ENCODE measurements around the gene MYRF. TPM values are rescaled to one million over a fixed set of nuclear protein-coding genes. Genes with fewer than 3 reads are reported as not detected.

Gene MYRF
- total and polyA plus RNA-seq, 9 of the 15 experiments (the other 6 are each of a cell fraction or from before 2014, with no cell fraction given), result 2.3 to 25.8 (median 7.1) TPM

GRCh38 chr11:61760946-61761345 lies 8.5 kb downstream of the MYRF start (continued):
- TF ChIP-seq PML (IDR thresholded peaks at IDR 0.05; ENCODE audit: low read length) (no peak), XRCC5 (IDR thresholded peaks at IDR 0.05; ENCODE audit: low read depth, low read length) (no peak), NR2C1 (IDR thresholded peaks at IDR 0.05) (no peak), NR2C1 (tag; IDR thresholded peaks at IDR 0.05) (no peak), ZNF551 (CRISPR knock-in tag; IDR thresholded peaks at IDR 0.05) (no peak)

GRCh38 chr11:61761440-61762222 lies 9.2 kb downstream of the MYRF start:
- ATAC-seq, result no peak
- no peak for DNase-seq (ENCODE audit: extremely low read depth in 1 of 4, low spot score in 3 of 4)
- CTCF ChIA-PET (ENCODE audit: low intra/inter-chr PET ratio), result no interaction called here
- Histone ChIP-seq H3K4me2 (ENCODE audit: insufficient read depth, low read length) (no peak overlapping the region), H3K4me1 (replicated peaks in 1 of 2; ENCODE audit: control insufficient read depth in 2 of 2, insufficient read depth in 2 of 2, low read length in 2 of 2) (peaks cover 19 to 74% of the 10 kb centered on the region in 2 experiments; a peak in 4 of 5 replicates), H3K4me3 (no peak overlapping the region), H2AFZ (ENCODE audit: low read depth, low read length) (no peak overlapping the region), H4K20me1 (replicated peaks; ENCODE audit: control insufficient read depth, insufficient read depth, low read length) (0 out of 2 replicates have a peak, but pooled peaks cover 6% of the 10 kb centered on the region), H3K27me3 (ENCODE audit: control insufficient read depth in 2 of 2, insufficient read depth in 2 of 2, low read length in 2 of 2) (no peaks in the 10 kb centered on the region), H3K27ac (ENCODE audit: extremely low read depth, low read depth, low read length) (no peak overlapping the region), H3K79me2 (ENCODE audit: control insufficient read depth, insufficient read depth, low read length) (peaks cover 17% of the 10 kb centered on the region; the same call in 1 of the 3 replicates), H3K9me1 (ENCODE audit: control insufficient read depth, insufficient read depth, low read length) (no peaks in the 10 kb centered on the region), H3K36me3 (ENCODE audit: control insufficient read depth, insufficient read depth, low read length) (0 out of 3 replicates have a peak, but pooled peaks cover 3% of the 10 kb centered on the region), H3K9me3 (replicated peaks; ENCODE audit: control insufficient read depth, insufficient read depth, low read depth, low read length) (no peaks in the 10 kb centered on the region), H3K9ac (ENCODE audit: insufficient read depth in 1 of 2, low read depth in 2 of 2, low read length in 2 of 2) (peak overlapping the region in 1 of 2 experiments; percentile 50; a peak in 1 of 4 replicates)
- in situ Hi-C loops (cut with MboI) (no loop called here), intact Hi-C loops (cut with micrococcal nuclease) (no loop called here)
- BruUV-seq (replicated peaks), result no TSS peak
- WGBS (ENCODE audit: insufficient coverage, low coverage, missing lambda C conversion rate), result 65% methylated on average over 11 of the region's 11 CpGs
- no peak for FAIRE-seq
- POLR2A ChIA-PET, result interaction anchor here (1.2 kb wide), 1 partner anchor 12 kb away, joined by 4 read pairs; no protein-coding TSS in a partner anchor
- TF ChIP-seq SP1 (CRISPR knock-in tag; IDR thresholded peaks at IDR 0.05), result no peak
- TF ChIP-seq KDM2B (CRISPR knock-in tag; IDR thresholded peaks at IDR 0.05), result no peak
- TF ChIP-seq ZNF398 (CRISPR knock-in tag; IDR thresholded peaks at IDR 0.05), result no peak
- no peak for TF ChIP-seq DLX4 (CRISPR knock-in tag; IDR thresholded peaks at IDR 0.05)
- no peak for TF ChIP-seq ZBTB26 (CRISPR knock-in tag; IDR thresholded peaks at IDR 0.05)

Measured in K562 (cell line).